IMR-90 (cell line): ENCODE measurements around the gene OR2AK2. TPM values are rescaled to one million over a fixed set of nuclear protein-coding genes. Genes with fewer than 3 reads are reported as not detected.
A peak's percentile ranks its signal among the peaks of the same experiment; 100 is the strongest.

Experiments
- ATAC-seq: fragments of 200-7000 bp; cut with Tn5 transposase; 2 replicates; pipeline ENCODE4 v1.9.1; 2020; ENCODE audit warnings: low read depth, mild to moderate bottlenecking, moderate library complexity
- BruUV-seq: library from RNA; stranded (reverse); fragments of 400-500 nt; replicated peaks from 2 replicates; lab custom pipeline; 2021; lab: Mats Ljungman, UMichigan
- CTCF ChIA-PET: fragments of 300-600 bp; formaldehyde crosslinking; extraction: SDS; loops from one replicate; lab custom pipeline; 2021; ENCODE audit warnings: antibody characterized with exemption; lab: Yijun Ruan, JAX
- POLR2A ChIA-PET: fragments of 300-600 bp; sonication (Branson Sonifier 250); formaldehyde crosslinking; loops from one replicate; lab custom pipeline; 2022; ENCODE audit warnings: antibody characterized with exemption; ENCODE audit not compliant: unreplicated experiment; lab: Charles Lee
- DNase-seq: peaks from one replicate; pipeline ENCODE4 v3.0.0; 2013
- H2AFZ ChIP-seq: replicated peaks from 2 replicates; pipeline ENCODE3; 2013; ENCODE audit warnings: low read length, mild to moderate bottlenecking; ENCODE audit not compliant: poor library complexity
- H2AK5ac ChIP-seq: 2 replicates; pipeline ENCODE4 v1.6.1; 2013; ENCODE audit warnings: low read depth, low read length, inconsistent platforms
- H2AK9ac ChIP-seq: replicated peaks from 2 replicates; pipeline ENCODE3; 2013; ENCODE audit warnings: mild to moderate bottlenecking, low read depth, low read length, moderate library complexity; ENCODE audit not compliant: poor library complexity
- H2BK120ac ChIP-seq: 2 replicates; pipeline ENCODE4 v1.6.1; 2013; ENCODE audit warnings: low read depth, low read length, inconsistent platforms
- H2BK15ac ChIP-seq: 3 replicates; pipeline ENCODE4 v1.6.1; 2013; ENCODE audit warnings: low read depth, low read length, inconsistent platforms
- H2BK20ac ChIP-seq: 2 replicates; pipeline ENCODE4 v1.6.1; 2013; ENCODE audit warnings: low read depth, mild to moderate bottlenecking, inconsistent platforms, low read length, moderate library complexity
- H2BK5ac ChIP-seq: 2 replicates; pipeline ENCODE4 v1.6.1; 2013; ENCODE audit warnings: mild to moderate bottlenecking, low read depth, low read length, inconsistent platforms; ENCODE audit not compliant: poor library complexity, severe bottlenecking
- H3K14ac ChIP-seq: replicated peaks from 2 replicates; pipeline ENCODE4 v1.6.1; 2013; ENCODE audit warnings: low read depth, low read length, inconsistent platforms
- H3K18ac ChIP-seq: 2 replicates; pipeline ENCODE4 v1.6.1; 2013; ENCODE audit warnings: low read depth, low read length, control low read depth
- H3K23ac ChIP-seq: 2 replicates; pipeline ENCODE4 v1.6.1; 2013; ENCODE audit warnings: low read depth, low read length, inconsistent platforms
- H3K27ac ChIP-seq: 2 replicates; pipeline ENCODE4 v1.5.1; 2013; ENCODE audit warnings: mild to moderate bottlenecking, control low read depth, low read length; ENCODE audit not compliant: insufficient read depth
- H3K27me3 ChIP-seq: 2 replicates; pipeline ENCODE4 v1.6.1; 2013; ENCODE audit warnings: low read length; ENCODE audit not compliant: control insufficient read depth, insufficient read depth
- H3K36me3 ChIP-seq: 2 replicates; pipeline ENCODE4 v1.6.1; 2013; ENCODE audit warnings: low read length, mixed read lengths; ENCODE audit not compliant: control insufficient read depth, insufficient read depth
- H3K4ac ChIP-seq: 2 replicates; pipeline ENCODE4 v1.6.1; 2013; ENCODE audit warnings: low read depth, low read length, inconsistent platforms
- H3K4me1 ChIP-seq: 2 replicates; pipeline ENCODE4 v1.6.1; 2013; ENCODE audit warnings: low read length, mixed read lengths; ENCODE audit not compliant: control insufficient read depth, insufficient read depth
- H3K4me2 ChIP-seq: 2 replicates; pipeline ENCODE4 v1.6.1; 2013; ENCODE audit warnings: low read depth, mild to moderate bottlenecking, control low read depth, low read length, moderate library complexity
- H3K4me3 ChIP-seq: 2 replicates; pipeline ENCODE4 v1.5.1; 2013; ENCODE audit warnings: low read depth, mild to moderate bottlenecking, control low read depth, low read length, moderate library complexity; ENCODE audit not compliant: insufficient read depth
- H3K56ac ChIP-seq: 2 replicates; pipeline ENCODE4 v1.6.1; 2013; ENCODE audit warnings: low read length, inconsistent platforms; ENCODE audit not compliant: insufficient read depth; ENCODE audit errors: extremely low read depth
- H3K79me1 ChIP-seq, 2 experiments: 2 replicates each; pipeline ENCODE4 v1.6.1; 2013; ENCODE audit warnings: low read length in 2 of 2, inconsistent platforms in 1 of 2, low read depth in 1 of 2
- H3K9ac ChIP-seq: 2 replicates; pipeline ENCODE4 v1.6.1; 2013; ENCODE audit warnings: low read depth, low read length, control low read depth
- H3K9me1 ChIP-seq: 2 replicates; pipeline ENCODE4 v1.6.1; 2013; ENCODE audit warnings: low read length, inconsistent platforms; ENCODE audit not compliant: insufficient read depth
- H3K9me3 ChIP-seq: 2 replicates; pipeline ENCODE4 v1.6.1; 2013; ENCODE audit warnings: low read length; ENCODE audit not compliant: control insufficient read depth, insufficient read depth
- H4K20me1 ChIP-seq: 2 replicates; pipeline ENCODE4 v1.6.1; 2013; ENCODE audit warnings: low read length, inconsistent platforms; ENCODE audit not compliant: insufficient read depth
- H4K5ac ChIP-seq: 2 replicates; pipeline ENCODE4 v1.6.1; 2013; ENCODE audit warnings: mild to moderate bottlenecking, low read depth, low read length, control low read depth
- H4K8ac ChIP-seq, 2 experiments: 2 replicates each; pipeline ENCODE4 v1.6.1; 2013; ENCODE audit warnings: low read depth in 2 of 2, low read length in 2 of 2, control low read depth in 1 of 2, inconsistent platforms in 1 of 2
- H4K91ac ChIP-seq: 2 replicates; pipeline ENCODE4 v1.6.1; 2013; ENCODE audit warnings: low read depth, low read length, inconsistent platforms; ENCODE audit not compliant: insufficient read depth
- CEBPB ChIP-seq: IDR thresholded peaks from 2 replicates; pipeline ENCODE4 v1.6.1; 2012; ENCODE audit warnings: low read depth, low read length, improper control_type of control experiment
- CTCF ChIP-seq: conservative IDR thresholded peaks from 2 replicates; pipeline ENCODE4 v1.5.1; 2012; ENCODE audit warnings: mild to moderate bottlenecking, low read depth, low read length, improper control_type of control experiment
- FOS ChIP-seq: fragments of 150-350 bp; IDR thresholded peaks from 2 replicates; pipeline ENCODE4 v1.6.1; 2016; ENCODE audit warnings: low read depth, low read length
- RFX5 ChIP-seq: IDR thresholded peaks from 2 replicates; pipeline ENCODE4 v1.8.0; 2012; ENCODE audit warnings: low read depth, mild to moderate bottlenecking, low read length, moderate library complexity
- WGBS, 2 experiments: methylation state at CpG; one replicate each; pipeline versions ENCODE4 v1.1.5 to v1.1.7; 2013; ENCODE audit warnings: missing lambda C conversion rate in 2 of 2; ENCODE audit not compliant: insufficient read length in 1 of 2; ENCODE audit errors: extremely low coverage in 2 of 2; 5-methylcytosine and 5-hydroxymethylcytosine counted together
- dilution Hi-C: fragments of 300-500 bp; cut with HindIII; formaldehyde crosslinking; loops from one replicate; pipeline ENCODE4 v1.14.3; 2018; ENCODE audit warnings: low sequenced_read_pairs; ENCODE audit not compliant: unreplicated experiment
- in situ Hi-C: fragments of 300-500 bp; cut with MboI; formaldehyde crosslinking; loops from 3 replicates; pipeline ENCODE4 v1.14.3; 2019; ENCODE audit warnings: low sequenced_read_pairs, inconsistent platforms, mixed read lengths
- intact Hi-C: fragments of 100-400 bp; cut with micrococcal nuclease; formaldehyde crosslinking; loops from 2 replicates; pipeline ENCODE4 v1.10.0; 2022
- polyA plus RNA-seq, 3 experiments: library from polyadenylated mRNA; depleted of rRNA; stranded (reverse); fragments of >200 nt; gene quantifications; 2 replicates each; pipeline ENCODE4 v1.2.3, GENCODE V29; 2012; ENCODE audit warnings: low replicate concordance in 1 of 3
- total RNA-seq: library from RNA; depleted of rRNA; stranded (reverse); fragments of >200 nt; gene quantifications from 2 replicates; pipeline ENCODE4 v1.2.3, GENCODE V29; 2012

The OR2AK2 gene
- total and polyA plus RNA-seq, 2 of the 4 experiments (the other 2 are of a cell fraction): not detected

GRCh38 chr1:247942624-247943023, 22.4 kb upstream of the OR2AK2 start:
- H3K79me1 ChIP-seq: no peaks in the 10 kb centered on the region
- no peaks in the 10 kb centered on the region for H3K36me3 ChIP-seq
- H4K91ac ChIP-seq: no peak overlapping the region
- POLR2A ChIA-PET: no interaction called here
- no peak overlapping the region for H3K18ac ChIP-seq
- dilution Hi-C loops: no loop called here
- ATAC-seq (no peak), DNase-seq (no peak)
- no peaks in the 10 kb centered on the region for H4K20me1 ChIP-seq
- no peak overlapping the region for H3K4ac ChIP-seq
- H3K9me3 ChIP-seq: no peaks in the 10 kb centered on the region
- H2BK15ac ChIP-seq: no peak overlapping the region
- CTCF ChIA-PET: no interaction called here
- H2BK120ac ChIP-seq: no peak overlapping the region
- no peaks in the 10 kb centered on the region for H3K4me1 ChIP-seq
- no peak overlapping the region for H2BK5ac ChIP-seq
- H3K56ac ChIP-seq: no peak overlapping the region
- H4K5ac ChIP-seq: no peak overlapping the region
- no peaks in the 10 kb centered on the region for H3K9me1 ChIP-seq
- H2AK5ac ChIP-seq: no peak overlapping the region
- no peak overlapping the region for H3K4me2 ChIP-seq
- H3K4me3 ChIP-seq: no peak overlapping the region
- in situ Hi-C loops: no loop called here
- H2BK20ac ChIP-seq: no peak overlapping the region
- no peak overlapping the region for H3K27ac ChIP-seq
- no peak overlapping the region for H2AK9ac ChIP-seq
- no peak overlapping the region for H2AFZ ChIP-seq
- 50% methylated on average over 1 of the region's 6 CpGs; no CpG with 5 or more reads in 1 of the 2 experiments for WGBS, 2 experiments
- H4K8ac ChIP-seq: no peak overlapping the region
- intact Hi-C loops: no loop called here
- H3K27me3 ChIP-seq: no peaks in the 10 kb centered on the region
- no peak for TF ChIP-seq RFX5
- no peak for TF ChIP-seq FOS
- TF ChIP-seq CEBPB: peak; percentile 51; the same call in 1 of the 2 replicates
- TF ChIP-seq CTCF: no peak
- BruUV-seq: no TSS peak
- no peak overlapping the region for H3K9ac ChIP-seq
- H3K14ac ChIP-seq: no peak overlapping the region
- no peak overlapping the region for H3K23ac ChIP-seq
